Measurements from ENCODE around the gene CAPZA1. TPM values are rescaled to one million over a fixed set of nuclear protein-coding genes. Genes with fewer than 3 reads are reported as not detected.

CAPZA1 gene
- total RNA-seq, 1 experiment from 2014 or later, result 148 TPM

DNA sequence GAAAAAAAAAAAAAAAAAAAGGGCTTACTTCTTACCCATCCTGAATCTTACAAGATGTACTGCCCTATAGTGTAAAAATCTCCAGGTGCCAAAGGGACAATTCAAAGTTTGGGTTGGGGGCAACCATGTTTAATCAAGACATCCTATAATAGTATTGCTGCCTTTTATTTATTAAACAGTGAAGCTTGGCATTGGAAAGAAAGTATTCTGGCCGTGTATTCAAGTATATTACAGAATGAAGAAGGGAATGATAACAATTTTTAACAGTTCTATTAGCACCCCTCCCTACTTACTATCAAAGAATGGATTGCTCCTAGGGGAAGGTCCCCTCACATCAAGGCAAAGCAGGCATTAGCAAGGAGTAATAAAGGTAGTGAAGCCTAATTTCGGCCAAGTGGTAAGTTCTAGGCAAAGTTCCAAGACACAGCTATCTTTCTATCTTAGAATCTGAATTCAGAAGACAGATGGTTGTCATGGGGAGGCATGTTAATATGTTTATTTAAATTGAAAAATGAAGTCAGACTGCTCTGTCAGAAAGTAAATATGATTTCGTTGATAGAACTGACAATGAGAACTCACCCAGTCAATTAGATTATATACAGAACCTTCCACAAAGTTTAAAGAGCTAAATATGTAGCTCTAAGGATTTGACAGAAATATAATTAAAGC, 25.3 kb upstream of the CAPZA1 start:
- intact Hi-C loops (cut with micrococcal nuclease), result no loop called here
- Histone ChIP-seq H3K27ac (ENCODE audit: low read depth, low read length) (no peak overlapping the region), H3K79me2 (ENCODE audit: insufficient read depth, low read length) (no peaks in the 10 kb centered on the region), H3K36me3 (ENCODE audit: control insufficient read depth in 1 of 2, insufficient read depth in 2 of 2, low read length in 2 of 2) (peaks cover 13% of the 10 kb centered on the region in 2 experiments; a peak in 3 of 4 replicates), H3K9ac (ENCODE audit: low read length) (no peak overlapping the region), H3K4me3 (replicated peaks in 1 of 2; ENCODE audit: low read depth in 1 of 2, low read length in 2 of 2) (no peak overlapping the region), H2AFZ (ENCODE audit: low read depth, low read length, poor library complexity, severe bottlenecking) (no peak overlapping the region), H3K9me3 (ENCODE audit: control insufficient read depth in 1 of 2, insufficient read depth in 1 of 2, low read depth in 1 of 2, low read length in 2 of 2) (no peaks in the 10 kb centered on the region), H3K4me1 (ENCODE audit: control insufficient read depth in 1 of 2, insufficient read depth in 2 of 2, low read length in 2 of 2) (no peaks in the 10 kb centered on the region), H3K27me3 (ENCODE audit: insufficient read depth, low read length) (no peaks in the 10 kb centered on the region), H3K4me2 (ENCODE audit: low read length) (no peak overlapping the region), H3K9me2 (ENCODE audit: insufficient read depth) (no peaks in the 10 kb centered on the region), H4K20me1 (ENCODE audit: insufficient read depth) (no peaks in the 10 kb centered on the region)
- ATAC-seq (no peak), DNase-seq (ENCODE audit: low read depth, low spot score) (no peak)
- CTCF ChIA-PET, result no interaction called here
- TF ChIP-seq SP1 (IDR thresholded peaks at IDR 0.05; ENCODE audit: low read depth) (no peak), EZH2 (IDR thresholded peaks at IDR 0.05) (no peak), EZH2phosphoT487 (IDR thresholded peaks at IDR 0.05; ENCODE audit: borderline replicate concordance) (no peak), EGR1 (IDR thresholded peaks at IDR 0.05; ENCODE audit: low read depth) (no peak), RAD21 (IDR thresholded peaks at IDR 0.05; ENCODE audit: low read depth) (no peak)
- POLR2A ChIA-PET, result no interaction called here
- RAD21 ChIA-PET (ENCODE audit: low non-redundant PET in 1 of 2, low total read pairs in 2 of 2, uncharacterized antibody in 2 of 2, unreplicated experiment in 2 of 2), result no interaction called here
- BruUV-seq (replicated peaks), result no TSS peak

DNA sequence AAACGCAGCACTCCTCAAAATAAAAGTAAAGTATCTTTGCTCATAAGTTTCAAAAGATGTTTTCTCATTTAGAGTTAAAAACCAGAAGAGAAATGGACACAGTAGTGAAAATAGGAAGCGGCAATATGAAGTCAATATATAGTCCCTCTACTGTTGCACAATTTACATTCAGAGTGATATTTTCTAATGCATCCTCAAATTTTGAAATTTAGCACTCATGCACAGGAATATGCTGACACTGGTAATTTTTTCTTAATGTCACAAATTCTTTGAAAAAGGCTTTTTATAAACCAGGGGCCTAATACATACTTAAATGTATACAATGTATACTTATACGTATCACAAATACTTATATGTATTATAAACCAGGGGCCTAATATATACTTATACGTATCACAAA, 20.2 kb upstream of the CAPZA1 start:
- intact Hi-C loops (cut with micrococcal nuclease), result no loop called here
- ChIA-PET RAD21 (ENCODE audit: low non-redundant PET in 1 of 2, low total read pairs in 2 of 2, uncharacterized antibody in 2 of 2, unreplicated experiment in 2 of 2) (no interaction called here), CTCF (no interaction called here), POLR2A (no interaction called here)
- Histone ChIP-seq H3K36me3 (ENCODE audit: control insufficient read depth in 1 of 2, insufficient read depth in 2 of 2, low read length in 2 of 2) (peaks cover 2 to 12% of the 10 kb centered on the region in 2 experiments; a peak in 2 of 4 replicates), H3K9me3 (ENCODE audit: control insufficient read depth in 1 of 2, insufficient read depth in 1 of 2, low read depth in 1 of 2, low read length in 2 of 2) (no peaks in the 10 kb centered on the region), H4K20me1 (ENCODE audit: insufficient read depth) (no peaks in the 10 kb centered on the region), H3K27ac (ENCODE audit: low read depth, low read length) (no peak overlapping the region), H3K4me3 (replicated peaks in 1 of 2; ENCODE audit: low read depth in 1 of 2, low read length in 2 of 2) (no peak overlapping the region), H3K9me2 (ENCODE audit: insufficient read depth) (no peaks in the 10 kb centered on the region), H3K79me2 (ENCODE audit: insufficient read depth, low read length) (no peaks in the 10 kb centered on the region), H3K9ac (ENCODE audit: low read length) (no peak overlapping the region), H3K4me1 (ENCODE audit: control insufficient read depth in 1 of 2, insufficient read depth in 2 of 2, low read length in 2 of 2) (no peaks in the 10 kb centered on the region), H3K4me2 (ENCODE audit: low read length) (no peak overlapping the region), H3K27me3 (ENCODE audit: insufficient read depth, low read length) (no peaks in the 10 kb centered on the region), H2AFZ (ENCODE audit: low read depth, low read length, poor library complexity, severe bottlenecking) (no peak overlapping the region)
- DNase-seq (ENCODE audit: low read depth, low spot score) (no peak), ATAC-seq (no peak)
- no TSS peak for BruUV-seq (replicated peaks)
- TF ChIP-seq SIN3A (IDR thresholded peaks at IDR 0.05; ENCODE audit: low read depth) (no peak), TCF7L2 (IDR thresholded peaks at IDR 0.05; ENCODE audit: borderline replicate concordance, extremely low read depth, insufficient read depth, insufficient read length) (no peak), YY1 (IDR thresholded peaks at IDR 0.05; ENCODE audit: extremely low read depth, insufficient replicate concordance, low read depth, low read length) (no peak), ZNF274 (IDR thresholded peaks at IDR 0.05; ENCODE audit: low read depth, low read length) (no peak), CBX3 (IDR thresholded peaks at IDR 0.05; ENCODE audit: low read depth) (no peak), ZFX (IDR thresholded peaks at IDR 0.05) (no peak), POLR2A (IDR thresholded peaks at IDR 0.05; ENCODE audit: borderline replicate concordance, extremely low read depth, insufficient read depth, insufficient read length) (no peak), POLR2AphosphoS5 (IDR thresholded peaks at IDR 0.05; ENCODE audit: low read depth, low read length) (no peak), ELF1 (IDR thresholded peaks at IDR 0.05; ENCODE audit: borderline replicate concordance, low read depth) (no peak)
- TF ChIP-seq, protein P1, sequence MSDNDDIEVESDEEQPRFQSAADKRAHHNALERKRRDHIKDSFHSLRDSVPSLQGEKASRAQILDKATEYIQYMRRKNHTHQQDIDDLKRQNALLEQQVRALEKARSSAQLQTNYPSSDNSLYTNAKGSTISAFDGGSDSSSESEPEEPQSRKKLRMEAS (IDR thresholded peaks at IDR 0.05), result no peak
- TF ChIP-seq, protein P2, sequence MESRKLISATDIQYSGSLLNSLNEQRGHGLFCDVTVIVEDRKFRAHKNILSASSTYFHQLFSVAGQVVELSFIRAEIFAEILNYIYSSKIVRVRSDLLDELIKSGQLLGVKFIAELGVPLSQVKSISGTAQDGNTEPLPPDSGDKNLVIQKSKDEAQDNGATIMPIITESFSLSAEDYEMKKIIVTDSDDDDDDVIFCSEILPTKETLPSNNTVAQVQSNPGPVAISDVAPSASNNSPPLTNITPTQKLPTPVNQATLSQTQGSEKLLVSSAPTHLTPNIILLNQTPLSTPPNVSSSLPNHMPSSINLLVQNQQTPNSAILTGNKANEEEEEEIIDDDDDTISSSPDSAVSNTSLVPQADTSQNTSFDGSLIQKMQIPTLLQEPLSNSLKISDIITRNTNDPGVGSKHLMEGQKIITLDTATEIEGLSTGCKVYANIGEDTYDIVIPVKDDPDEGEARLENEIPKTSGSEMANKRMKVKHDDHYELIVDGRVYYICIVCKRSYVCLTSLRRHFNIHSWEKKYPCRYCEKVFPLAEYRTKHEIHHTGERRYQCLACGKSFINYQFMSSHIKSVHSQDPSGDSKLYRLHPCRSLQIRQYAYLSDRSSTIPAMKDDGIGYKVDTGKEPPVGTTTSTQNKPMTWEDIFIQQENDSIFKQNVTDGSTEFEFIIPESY (IDR thresholded peaks at IDR 0.05; ENCODE audit: extremely low read depth, insufficient replicate concordance, low read length), result no peak
- TF ChIP-seq, protein P3, sequence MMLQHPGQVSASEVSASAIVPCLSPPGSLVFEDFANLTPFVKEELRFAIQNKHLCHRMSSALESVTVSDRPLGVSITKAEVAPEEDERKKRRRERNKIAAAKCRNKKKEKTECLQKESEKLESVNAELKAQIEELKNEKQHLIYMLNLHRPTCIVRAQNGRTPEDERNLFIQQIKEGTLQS (IDR thresholded peaks at IDR 0.05), result no peak
- TF ChIP-seq, protein P4, sequence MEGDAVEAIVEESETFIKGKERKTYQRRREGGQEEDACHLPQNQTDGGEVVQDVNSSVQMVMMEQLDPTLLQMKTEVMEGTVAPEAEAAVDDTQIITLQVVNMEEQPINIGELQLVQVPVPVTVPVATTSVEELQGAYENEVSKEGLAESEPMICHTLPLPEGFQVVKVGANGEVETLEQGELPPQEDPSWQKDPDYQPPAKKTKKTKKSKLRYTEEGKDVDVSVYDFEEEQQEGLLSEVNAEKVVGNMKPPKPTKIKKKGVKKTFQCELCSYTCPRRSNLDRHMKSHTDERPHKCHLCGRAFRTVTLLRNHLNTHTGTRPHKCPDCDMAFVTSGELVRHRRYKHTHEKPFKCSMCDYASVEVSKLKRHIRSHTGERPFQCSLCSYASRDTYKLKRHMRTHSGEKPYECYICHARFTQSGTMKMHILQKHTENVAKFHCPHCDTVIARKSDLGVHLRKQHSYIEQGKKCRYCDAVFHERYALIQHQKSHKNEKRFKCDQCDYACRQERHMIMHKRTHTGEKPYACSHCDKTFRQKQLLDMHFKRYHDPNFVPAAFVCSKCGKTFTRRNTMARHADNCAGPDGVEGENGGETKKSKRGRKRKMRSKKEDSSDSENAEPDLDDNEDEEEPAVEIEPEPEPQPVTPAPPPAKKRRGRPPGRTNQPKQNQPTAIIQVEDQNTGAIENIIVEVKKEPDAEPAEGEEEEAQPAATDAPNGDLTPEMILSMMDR (IDR thresholded peaks at IDR 0.05 in 2 of 3, conservative IDR thresholded peaks at IDR 0.05 in 1 of 3; ENCODE audit: borderline replicate concordance in 1 of 3, insufficient read depth in 1 of 3, low read depth in 2 of 3, low read length in 2 of 3), result no peak
